Measurements from ENCODE around the gene DAPK1. TPM values are rescaled to one million over a fixed set of nuclear protein-coding genes. Genes with fewer than 3 reads are reported as not detected.

The DAPK1 gene
- total and polyA plus RNA-seq, 10 of the 15 experiments (the other 5 are each of a cell fraction or from before 2014, with no cell fraction given): 8.2 to 94.7 (median 51.6) TPM

- Histone ChIP-seq H3K36me3 (ENCODE audit: control insufficient read depth in 2 of 2, insufficient read depth in 2 of 2, low read length in 1 of 2) (peaks cover 3 to 9% of the 10 kb centered on the region in 2 experiments), H2AFZ (ENCODE audit: control insufficient read depth, low read depth, low read length) (no peak overlapping the region), H3K4me1 (ENCODE audit: control insufficient read depth, insufficient read depth, low read length) (no peaks in the 10 kb centered on the region), H3K4me2 (ENCODE audit: control insufficient read depth, insufficient read depth) (no peak overlapping the region), H3K27me3 (replicated peaks in 1 of 2; ENCODE audit: control insufficient read depth in 2 of 2, insufficient read depth in 2 of 2, low read length in 1 of 2) (no peaks in the 10 kb centered on the region), H3K79me2 (ENCODE audit: control insufficient read depth, insufficient read depth, low read length) (no peaks in the 10 kb centered on the region), H4K20me1 (ENCODE audit: control insufficient read depth, insufficient read depth) (no peaks in the 10 kb centered on the region), H3K9ac (ENCODE audit: control insufficient read depth, insufficient read depth, low read length) (no peak overlapping the region), H3K27ac (ENCODE audit: control insufficient read depth, insufficient read depth) (no peak overlapping the region), H3K4me3 (no peak overlapping the region), H3K9me3 (replicated peaks; ENCODE audit: control insufficient read depth, insufficient read depth, low read length) (no peaks in the 10 kb centered on the region; the same call in 2 of the 3 replicates)
- 88% methylated on average over 47 of the region's 47 CpGs for WGBS (ENCODE audit: insufficient coverage, insufficient replicate concordance, low lambda C conversion rate, missing lambda C conversion rate)
- TF ChIP-seq PRDM15 (CRISPR knock-in tag; IDR thresholded peaks at IDR 0.05): no peak
- 0 out of 2 replicates have a peak, but pooled peaks have one; percentile 16 for TF ChIP-seq POLR2A (IDR thresholded peaks at IDR 0.05; ENCODE audit: low read depth, low read length)
- TF ChIP-seq YBX1 (IDR thresholded peaks at IDR 0.05): no peak
- TF ChIP-seq SMC3 (IDR thresholded peaks at IDR 0.05; ENCODE audit: borderline replicate concordance, low read length): no peak
- TF ChIP-seq FOS (IDR thresholded peaks at IDR 0.05; ENCODE audit: borderline replicate concordance, extremely low read depth, insufficient read length): no peak
- TF ChIP-seq MEF2B (IDR thresholded peaks at IDR 0.05; ENCODE audit: partially characterized antibody, poor library complexity, severe bottlenecking): no peak
- no peak for TF ChIP-seq USF2 (IDR thresholded peaks at IDR 0.05; ENCODE audit: borderline replicate concordance, low read depth, low read length)
- BruUV-seq (replicated peaks): no TSS peak
- CTCF ChIA-PET: no interaction called here
- ATAC-seq: no peak
- intact Hi-C loops (cut with micrococcal nuclease; ENCODE audit: unreplicated experiment): loop anchor here (5.0 kb wide), 1 partner anchor 157 kb away; no protein-coding TSS in a partner anchor
- SMC1A ChIA-PET (ENCODE audit: uncharacterized antibody, unreplicated experiment): interaction anchor here (0.6 kb wide), 1 partner anchor 337 kb away, joined by 4 read pairs; no protein-coding TSS in a partner anchor
- in situ Hi-C loops (cut with MboI): loop anchor here (5.0 kb wide), 1 partner anchor 317 kb away; no protein-coding TSS in a partner anchor
- POLR2A ChIA-PET: no interaction called here
- no peak for FAIRE-seq
- no peak for DNase-seq (ENCODE audit: low read depth, low spot score)
- RAD21 ChIA-PET (ENCODE audit: unreplicated experiment): no interaction called here
These were observed 162.1 kb downstream of the DAPK1 start for GRCh38 chr9:87659534-87660419.
